GM12864 (cell line): Measurements from ENCODE around the gene SNUPN.

Experiments used
- DNase-seq: peaks from one replicate; pipeline ENCODE4 v3.0.0-alpha.2; 2011; ENCODE audit warnings: low read depth
- H3K4me3 ChIP-seq: 2 replicates; pipeline ENCODE4 v1.5.1; 2011; ENCODE audit warnings: mild to moderate bottlenecking, low read depth, low read length, control low read depth
- TF ChIP-seq, protein P1 (sequence below): IDR thresholded peaks from 2 replicates; pipeline ENCODE4 v1.5.1; 2011; ENCODE audit warnings: low read depth, mild to moderate bottlenecking, moderate library complexity, low read length, control low read depth, inconsistent platforms; ENCODE audit errors: missing control alignments

SNUPN gene

DNA sequence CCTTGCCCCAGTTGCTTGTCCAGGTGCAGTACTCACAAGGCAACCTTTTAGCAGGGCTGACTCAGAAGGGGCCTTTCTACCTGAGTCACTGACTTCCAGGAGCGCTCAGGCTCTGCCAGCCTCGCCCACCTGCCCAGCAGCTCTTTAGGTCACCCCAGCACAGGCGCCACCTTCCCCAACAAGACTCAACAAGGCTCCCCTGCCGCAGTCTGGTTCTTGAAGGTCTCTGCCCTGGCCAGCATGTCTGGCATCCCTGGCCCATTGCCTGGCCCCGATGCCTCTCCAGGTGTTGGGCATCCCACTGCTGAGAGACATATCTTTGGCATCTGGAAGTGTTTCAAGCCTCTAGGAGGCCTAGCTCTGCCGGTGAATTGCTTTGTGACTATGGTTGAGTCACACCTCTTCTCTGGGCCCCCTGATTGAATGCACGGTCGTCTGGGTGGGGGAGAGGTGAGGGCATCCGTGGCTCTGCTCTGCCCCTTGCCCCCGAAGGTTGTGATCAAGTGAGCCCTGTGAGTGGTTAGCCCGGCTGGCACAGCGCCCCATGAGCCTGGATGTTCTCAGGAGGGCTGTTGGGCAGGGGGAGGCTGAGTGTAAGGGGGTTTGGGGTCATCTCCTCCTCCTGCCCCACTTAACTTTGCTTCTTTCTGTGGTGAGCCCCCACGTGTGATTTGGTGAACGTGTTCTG is 43.8 kb upstream of the SNUPN start:
- DNase-seq, result no peak
- no peak overlapping the region for H3K4me3 ChIP-seq
- TF ChIP-seq, protein P1, sequence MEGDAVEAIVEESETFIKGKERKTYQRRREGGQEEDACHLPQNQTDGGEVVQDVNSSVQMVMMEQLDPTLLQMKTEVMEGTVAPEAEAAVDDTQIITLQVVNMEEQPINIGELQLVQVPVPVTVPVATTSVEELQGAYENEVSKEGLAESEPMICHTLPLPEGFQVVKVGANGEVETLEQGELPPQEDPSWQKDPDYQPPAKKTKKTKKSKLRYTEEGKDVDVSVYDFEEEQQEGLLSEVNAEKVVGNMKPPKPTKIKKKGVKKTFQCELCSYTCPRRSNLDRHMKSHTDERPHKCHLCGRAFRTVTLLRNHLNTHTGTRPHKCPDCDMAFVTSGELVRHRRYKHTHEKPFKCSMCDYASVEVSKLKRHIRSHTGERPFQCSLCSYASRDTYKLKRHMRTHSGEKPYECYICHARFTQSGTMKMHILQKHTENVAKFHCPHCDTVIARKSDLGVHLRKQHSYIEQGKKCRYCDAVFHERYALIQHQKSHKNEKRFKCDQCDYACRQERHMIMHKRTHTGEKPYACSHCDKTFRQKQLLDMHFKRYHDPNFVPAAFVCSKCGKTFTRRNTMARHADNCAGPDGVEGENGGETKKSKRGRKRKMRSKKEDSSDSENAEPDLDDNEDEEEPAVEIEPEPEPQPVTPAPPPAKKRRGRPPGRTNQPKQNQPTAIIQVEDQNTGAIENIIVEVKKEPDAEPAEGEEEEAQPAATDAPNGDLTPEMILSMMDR, result no peak

DNA sequence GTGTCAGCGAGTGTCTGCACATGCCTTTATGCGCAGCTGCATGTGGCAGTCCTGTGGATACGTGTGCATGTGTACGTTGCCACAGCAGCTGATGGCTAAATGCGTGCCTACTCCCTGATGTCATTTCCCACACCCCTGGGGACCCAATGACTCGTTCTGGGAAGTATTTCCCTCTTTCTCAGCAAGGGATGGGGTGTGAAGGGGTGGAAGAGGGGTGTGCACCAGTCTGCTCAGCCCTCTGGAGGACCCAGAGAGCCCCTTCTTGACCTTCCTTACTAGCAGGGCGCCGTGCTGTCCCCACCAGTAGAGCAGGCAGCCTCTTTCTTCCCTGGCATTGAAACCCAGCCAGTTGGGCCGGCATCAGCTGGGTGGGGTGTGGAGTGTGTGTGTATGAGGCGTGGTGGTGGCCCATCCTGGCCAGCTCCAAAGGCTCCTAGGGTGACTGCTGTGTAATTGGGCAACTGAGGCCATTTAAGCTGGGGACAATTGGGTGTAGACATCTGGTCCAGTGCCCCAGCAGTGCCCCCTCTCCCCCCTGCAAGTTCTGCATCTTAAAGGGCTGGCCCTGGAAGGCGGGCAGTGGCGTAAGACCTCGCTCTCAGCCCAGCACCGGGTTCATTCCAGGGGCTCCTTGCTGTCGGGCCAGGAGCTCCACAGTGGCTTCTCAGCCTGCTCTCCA is 41.4 kb upstream of the SNUPN start:
- H3K4me3 ChIP-seq, result no peak overlapping the region
- TF ChIP-seq, protein P1, result no peak
- DNase-seq, result no peak

DNA sequence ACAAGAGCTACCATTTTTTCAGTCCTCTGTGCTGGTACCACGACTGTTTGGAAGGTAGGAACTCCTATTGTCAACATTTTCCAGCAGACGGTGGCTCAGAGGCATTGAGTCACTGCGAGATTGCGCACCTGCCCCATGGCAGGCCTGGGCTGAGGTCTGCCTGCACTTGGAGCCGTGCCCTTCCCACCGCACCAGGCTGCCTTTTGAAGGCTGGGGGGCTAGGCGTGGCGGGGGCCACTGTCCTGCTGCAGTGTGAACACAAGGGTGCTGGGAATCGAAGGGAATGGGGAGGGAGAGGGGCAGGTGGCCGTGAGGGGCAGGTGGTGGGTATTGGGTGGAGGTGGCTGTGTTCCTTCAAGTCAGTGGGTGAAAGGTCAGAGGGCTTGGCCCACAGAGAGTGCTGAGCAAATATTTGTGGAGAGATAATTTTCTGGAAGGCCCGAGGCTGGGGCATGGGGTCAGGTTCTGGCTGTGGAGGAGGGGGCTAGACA is 38.5 kb upstream of the SNUPN start:
- no peak overlapping the region for H3K4me3 ChIP-seq
- TF ChIP-seq, protein P1, result no peak
- no peak for DNase-seq

DNA sequence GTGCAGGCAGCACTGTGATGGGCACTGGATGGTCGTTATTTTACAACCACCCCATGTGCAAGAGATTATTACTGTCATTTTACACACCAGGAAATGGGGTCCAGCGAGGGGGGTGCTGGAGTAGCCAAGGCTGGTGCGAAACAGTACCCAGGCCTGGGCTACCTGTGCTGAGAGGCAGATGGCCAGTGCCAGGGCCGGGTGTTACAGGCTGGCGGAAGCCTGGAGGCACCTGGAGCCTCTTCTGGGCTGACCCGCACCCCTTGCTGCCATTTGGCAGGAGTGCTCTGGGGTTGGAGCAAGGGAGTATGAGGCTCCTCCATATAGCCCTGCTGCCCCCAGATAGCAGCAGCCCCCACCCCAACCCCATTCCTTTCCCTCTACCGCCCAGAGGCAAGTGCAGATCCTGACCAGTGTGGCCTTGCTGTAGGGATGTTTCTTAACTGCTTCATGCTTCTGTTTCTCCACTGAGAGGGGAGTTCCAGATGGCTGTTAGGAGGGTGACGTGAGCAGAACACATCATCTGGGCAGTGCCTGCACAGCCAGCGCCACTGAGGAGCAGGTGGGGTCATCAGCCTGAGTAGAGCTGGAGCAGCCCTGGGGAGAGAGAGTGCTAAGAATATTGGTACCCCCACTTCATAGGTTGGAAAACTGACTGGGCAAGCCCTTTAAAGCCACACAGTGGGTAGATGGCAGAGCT is 37.4 kb upstream of the SNUPN start:
- TF ChIP-seq, protein P1, result no peak
- no peak overlapping the region for H3K4me3 ChIP-seq
- DNase-seq, result no peak

DNA sequence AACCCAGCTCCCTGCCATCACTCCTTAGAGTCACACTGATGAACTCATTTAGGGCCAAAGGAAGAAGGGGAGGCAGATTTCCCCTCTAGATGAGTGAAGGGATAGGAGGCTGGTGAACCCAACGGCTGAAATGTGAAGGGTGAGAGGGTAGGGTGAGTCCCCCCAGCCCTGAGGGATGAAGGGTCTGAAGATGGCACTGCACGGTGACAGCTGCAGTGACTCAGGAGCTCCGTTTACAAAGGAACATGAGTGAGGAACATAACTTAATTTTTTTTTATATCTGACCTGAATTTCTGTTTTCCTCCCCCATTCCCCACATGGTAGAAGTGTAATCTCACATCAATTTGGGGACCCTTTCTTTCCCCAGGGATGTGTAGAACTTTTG is 36.2 kb upstream of the SNUPN start:
- TF ChIP-seq, protein P1, result no peak
- no peak for DNase-seq
- H3K4me3 ChIP-seq, result no peak overlapping the region

DNA sequence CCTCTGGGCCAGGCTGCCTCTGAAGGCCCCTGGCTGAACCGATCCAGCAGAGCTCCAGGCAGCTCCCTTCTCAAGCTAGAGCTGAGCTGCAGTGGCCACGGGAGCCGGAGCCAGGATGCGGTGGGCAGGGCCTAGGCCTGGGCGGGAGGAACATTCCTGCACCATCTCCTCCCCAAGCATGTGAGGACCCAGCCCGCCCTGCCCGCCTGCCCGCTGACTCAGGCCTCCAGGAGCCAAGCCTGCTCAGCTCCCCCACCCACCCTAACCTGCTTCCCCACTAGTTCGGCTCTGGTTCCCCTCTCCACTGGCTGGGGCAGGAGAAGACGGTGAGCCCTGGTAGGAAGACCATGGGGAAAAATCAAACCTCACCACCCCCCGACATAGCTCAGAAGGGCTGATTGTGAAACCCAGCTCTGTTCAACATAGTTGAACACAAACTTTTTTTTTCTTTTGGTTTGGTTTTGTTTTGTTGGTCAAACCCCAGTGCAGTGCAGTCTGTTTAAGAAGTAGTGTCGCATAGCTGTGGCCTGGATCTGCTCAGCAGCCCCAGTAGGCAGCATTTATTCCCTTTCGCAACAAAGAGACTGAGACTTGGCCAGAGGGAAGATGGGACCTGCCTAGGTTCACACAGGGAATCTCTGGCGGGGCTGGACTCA is 35.7 kb upstream of the SNUPN start:
- TF ChIP-seq, protein P1, result no peak
- no peak for DNase-seq
- no peak overlapping the region for H3K4me3 ChIP-seq
